Panc1 (cell line): ENCODE data around the gene SCD5.

Source experiments
- CTCF ChIP-seq: fragments of 450-650 bp; IDR thresholded peaks from 2 replicates; pipeline ENCODE4 v1.5.1; 2017; ENCODE audit warnings: mild to moderate bottlenecking
- POLR2AphosphoS5 ChIP-seq: IDR thresholded peaks from 2 replicates; pipeline ENCODE4 v1.6.1; 2012; ENCODE audit warnings: mild to moderate bottlenecking, low read depth, low read length, moderate library complexity

- TF ChIP-seq CTCF (no peak), POLR2AphosphoS5 (no peak)
These were observed 187.1 kb downstream of the SCD5 start for GRCh38 chr4:82611527-82611926.
